Subcutaneous abdominal adipose tissue (tissue), 5 donors: ENCODE data around the gene DACT3.

Experiments
- H3K27ac ChIP-seq: one replicate; pipeline ENCODE4 v1.7.0; 2013; ENCODE audit warnings: low read depth, mild to moderate bottlenecking, inconsistent platforms, low read length, moderate library complexity
- H3K27me3 ChIP-seq, 5 donors: one replicate each; pipeline ENCODE4 v1.7.0; 2013; ENCODE audit warnings: low read length in 5 of 5, inconsistent platforms in 1 of 5; ENCODE audit not compliant: control insufficient read depth in 5 of 5, insufficient read depth in 4 of 5
- H3K36me3 ChIP-seq, 5 donors: one replicate each; pipeline ENCODE4 v1.7.0; 2013; ENCODE audit warnings: low read length in 5 of 5; ENCODE audit not compliant: control insufficient read depth in 5 of 5, insufficient read depth in 5 of 5
- H3K4me1 ChIP-seq, 5 donors: one replicate each; pipeline ENCODE4 v1.7.0; 2013; ENCODE audit warnings: low read length in 5 of 5, mild to moderate bottlenecking in 3 of 5, moderate library complexity in 1 of 5; ENCODE audit not compliant: control insufficient read depth in 5 of 5, insufficient read depth in 5 of 5
- H3K4me3 ChIP-seq, 5 donors: one replicate each; pipeline ENCODE4 v1.7.0; 2013; ENCODE audit warnings: low read length in 5 of 5, low read depth in 1 of 5
- H3K9ac ChIP-seq, 5 donors: one replicate each; pipeline ENCODE4 v1.7.0; 2013; ENCODE audit warnings: low read length in 5 of 5, mild to moderate bottlenecking in 4 of 5, moderate library complexity in 3 of 5
- H3K9me3 ChIP-seq, 5 donors: one replicate each; pipeline ENCODE4 v1.7.0; 2013; ENCODE audit warnings: low read length in 5 of 5; ENCODE audit not compliant: control insufficient read depth in 5 of 5
- donor health status: healthy.
- donor health status: healthy.
- donor health status: healthy.
- donor health status: healthy.
- donor health status: healthy.

The DACT3 gene

GRCh38 chr19:46661020-46661731, at the start of gene DACT3:
TSS of gene DACT3 (minus strand) at chr19:46661182. CDS start at chr19:46661064, 118 bp downstream.
- Histone ChIP-seq H3K4me1 (peaks cover 0 to 26% (median 24%) of the 10 kb centered on the region in 5 donors), H3K27me3 (peaks cover 13 to 21% (median 19%) of the 10 kb centered on the region in 5 donors), H3K9ac (peak within 1 kb of the TSS in 4 of 5 donors; percentile 51 to 72 (median 57)), H3K27ac (peak within 1 kb of the TSS; percentile 59), H3K4me3 (peak within 1 kb of the TSS; percentile 57 to 82 (median 64)), H3K36me3 (no peaks in the 10 kb centered on the region), H3K9me3 (no peaks in the 10 kb centered on the region)

GRCh38 chr19:46710687-46711086, 49.7 kb upstream of the DACT3 start:
- Histone ChIP-seq H3K27ac (no peak overlapping the region), H3K9ac (no peak overlapping the region), H3K27me3 (no peaks in the 10 kb centered on the region), H3K4me3 (no peak overlapping the region), H3K9me3 (no peaks in the 10 kb centered on the region), H3K36me3 (peaks cover 0 to 37% (median 25%) of the 10 kb centered on the region in 5 donors), H3K4me1 (peaks cover 3 to 26% (median 19%) of the 10 kb centered on the region in 5 donors)

- H3K4me3 ChIP-seq: no peak overlapping the region
- peaks cover 0 to 10% (median 0%) of the 10 kb centered on the region in 5 donors for H3K4me1 ChIP-seq
- H3K27ac ChIP-seq: no peak overlapping the region
- H3K9me3 ChIP-seq: no peaks in the 10 kb centered on the region
- no peaks in the 10 kb centered on the region for H3K27me3 ChIP-seq
- peaks cover 0 to 71% (median 55%) of the 10 kb centered on the region in 5 donors for H3K36me3 ChIP-seq
- H3K9ac ChIP-seq: no peak overlapping the region
Observed at GRCh38 chr19:46704379-46705076, 43.5 kb upstream of the DACT3 start.

- no peak overlapping the region for H3K9ac ChIP-seq
- no peaks in the 10 kb centered on the region for H3K27me3 ChIP-seq
- peaks cover 0 to 79% (median 64%) of the 10 kb centered on the region in 5 donors for H3K36me3 ChIP-seq
- H3K9me3 ChIP-seq: no peaks in the 10 kb centered on the region
- no peak overlapping the region for H3K4me3 ChIP-seq
- H3K4me1 ChIP-seq: peaks cover 0 to 16% (median 8%) of the 10 kb centered on the region in 5 donors
- H3K27ac ChIP-seq: no peak overlapping the region
Observed at GRCh38 chr19:46700704-46701103, 39.7 kb upstream of the DACT3 start.

GRCh38 chr19:46698395-46699321, 37.7 kb upstream of the DACT3 start:
- Histone ChIP-seq H3K36me3 (peaks cover 0 to 91% (median 74%) of the 10 kb centered on the region in 5 donors), H3K9me3 (no peaks in the 10 kb centered on the region), H3K9ac (no peak overlapping the region), H3K27ac (no peak overlapping the region), H3K4me3 (no peak overlapping the region), H3K4me1 (peaks cover 0 to 8% (median 6%) of the 10 kb centered on the region in 5 donors), H3K27me3 (no peaks in the 10 kb centered on the region)

GRCh38 chr19:46697204-46697960, 36.4 kb upstream of the DACT3 start:
- Histone ChIP-seq H3K9me3 (no peaks in the 10 kb centered on the region), H3K4me1 (peaks cover 0 to 8% (median 6%) of the 10 kb centered on the region in 5 donors), H3K27ac (no peak overlapping the region), H3K27me3 (no peaks in the 10 kb centered on the region), H3K4me3 (peak overlapping the region in 4 of 5 donors; percentile 22 to 52 (median 34)), H3K36me3 (peaks cover 0 to 91% (median 80%) of the 10 kb centered on the region in 5 donors), H3K9ac (no peak overlapping the region)

GRCh38 chr19:46696866-46697203, 35.9 kb upstream of the DACT3 start:
- Histone ChIP-seq H3K27me3 (no peaks in the 10 kb centered on the region), H3K4me3 (peak overlapping the region in 1 of 5 donors; percentile 27), H3K4me1 (peaks cover 0 to 8% (median 6%) of the 10 kb centered on the region in 5 donors), H3K36me3 (peaks cover 0 to 91% (median 81%) of the 10 kb centered on the region in 5 donors), H3K9ac (no peak overlapping the region), H3K27ac (no peak overlapping the region), H3K9me3 (no peaks in the 10 kb centered on the region)

GRCh38 chr19:46696052-46696451, 35.1 kb upstream of the DACT3 start:
- Histone ChIP-seq H3K9me3 (no peaks in the 10 kb centered on the region), H3K27me3 (no peaks in the 10 kb centered on the region), H3K4me1 (peaks cover 0 to 8% (median 6%) of the 10 kb centered on the region in 5 donors), H3K27ac (no peak overlapping the region), H3K9ac (no peak overlapping the region), H3K36me3 (peaks cover 4 to 92% (median 82%) of the 10 kb centered on the region in 5 donors), H3K4me3 (no peak overlapping the region)

- Histone ChIP-seq H3K36me3 (peaks cover 5 to 91% (median 84%) of the 10 kb centered on the region in 5 donors), H3K27ac (no peak overlapping the region), H3K9ac (no peak overlapping the region), H3K4me1 (peaks cover 0 to 8% (median 6%) of the 10 kb centered on the region in 5 donors), H3K4me3 (no peak overlapping the region), H3K27me3 (no peaks in the 10 kb centered on the region), H3K9me3 (no peaks in the 10 kb centered on the region)
Observed at GRCh38 chr19:46693760-46694159, 32.8 kb upstream of the DACT3 start.
